ENCODE data around the gene OR5I1.
"Not testable (repeated sequence)": the region's sequence is repeated elsewhere in the genome, so short reads cannot be mapped to it uniquely, and the experiment has no call there.

OR5I1 gene

GRCh38 chr11:55936300-55936699 is at the start of gene OR5I1:
Gene OR5I1 (minus strand): TSS chr11:55936400. CDS start chr11:55936400, 0 bp downstream.
- no peak for DNase-seq (ENCODE audit: low read depth in 2 of 2)

GRCh38 chr11:55970935-55971334 is 34.7 kb upstream of the OR5I1 start:
- no peak for DNase-seq (ENCODE audit: low read depth in 2 of 2)

GRCh38 chr11:55969845-55970244 is 33.6 kb upstream of the OR5I1 start, which contains the start of gene OR10AG1:
Gene OR10AG1 (minus strand): TSS chr11:55969945. CDS start chr11:55969907, 38 bp downstream.
- no peak for DNase-seq (ENCODE audit: low read depth in 2 of 2)

- no peak for DNase-seq (ENCODE audit: low read depth in 2 of 2)
Measured at GRCh38 chr11:55967914-55968313, 31.7 kb upstream of the OR5I1 start.

- DNase-seq (ENCODE audit: low read depth in 2 of 2): no peak
Measured at GRCh38 chr11:55966391-55966790, 30.2 kb upstream of the OR5I1 start.

GRCh38 chr11:55956521-55956920 is 20.3 kb upstream of the OR5I1 start:
- DNase-seq (ENCODE audit: low read depth in 2 of 2): no peak

GRCh38 chr11:55949330-55949729 is 13.1 kb upstream of the OR5I1 start:
- DNase-seq (ENCODE audit: low read depth in 2 of 2): no peak

GRCh38 chr11:55942785-55943392 is 6.7 kb upstream of the OR5I1 start:
- no peak for DNase-seq (ENCODE audit: low read depth in 2 of 2)

- no peak for DNase-seq (ENCODE audit: low read depth in 2 of 2)
Measured at GRCh38 chr11:55920537-55920936, 15.7 kb downstream of the OR5I1 start.

GRCh38 chr11:55914482-55914881 is 21.7 kb downstream of the OR5I1 start, which contains the start of gene OR5W2:
Gene OR5W2 (minus strand): TSS chr11:55914582. CDS start chr11:55914582, 0 bp downstream.
- no peak for DNase-seq (ENCODE audit: low read depth in 2 of 2)

GRCh38 chr11:55902308-55902707 is 33.9 kb downstream of the OR5I1 start:
- DNase-seq (ENCODE audit: low read depth in 2 of 2): no peak

- no peak for DNase-seq (ENCODE audit: low read depth in 2 of 2)
Measured at GRCh38 chr11:55895216-55895615, 41.0 kb downstream of the OR5I1 start.

GRCh38 chr11:55885481-55885880 is 50.7 kb downstream of the OR5I1 start:
- not testable (repeated sequence) for DNase-seq (ENCODE audit: low read depth in 2 of 2)
